CD4-positive, alpha-beta T cell treated with Interleukin-6 at 100 ng/mL for 8 hours (primary cell): Measurements from ENCODE around the gene MAP3K21.

Experiments used
- DNase-seq: peaks from one replicate; pipeline ENCODE4 v3.0.0-alpha.2; 2020; ENCODE audit warnings: mixed read lengths, low spot score

MAP3K21 gene

DNA sequence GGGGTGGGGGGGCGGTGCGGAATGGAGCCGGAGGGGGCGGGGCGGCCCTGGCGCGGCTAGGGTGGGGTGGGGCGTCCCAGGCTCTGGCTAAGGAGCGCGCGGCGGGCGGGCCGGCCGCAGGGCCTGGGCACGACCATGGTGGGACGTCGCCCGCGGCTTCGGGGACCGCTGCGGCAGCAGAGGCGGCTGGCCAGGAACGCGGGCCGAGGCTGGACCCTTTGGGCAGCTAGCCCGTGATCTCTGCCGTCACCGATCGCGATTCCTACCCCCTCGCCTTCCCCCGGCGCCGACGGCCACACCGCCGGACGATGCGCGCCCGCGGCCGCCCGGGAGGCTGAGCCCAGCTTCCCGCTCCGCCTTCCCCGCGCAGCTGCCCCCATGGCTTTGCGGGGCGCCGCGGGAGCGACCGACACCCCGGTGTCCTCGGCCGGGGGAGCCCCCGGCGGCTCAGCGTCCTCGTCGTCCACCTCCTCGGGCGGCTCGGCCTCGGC, at the start of gene MAP3K21:
TSS of gene MAP3K21 (plus strand) at position 74 of the 491 bp plus-strand sequence. CDS start at position 379, 305 bp downstream.
- DNase-seq: no peak

DNA sequence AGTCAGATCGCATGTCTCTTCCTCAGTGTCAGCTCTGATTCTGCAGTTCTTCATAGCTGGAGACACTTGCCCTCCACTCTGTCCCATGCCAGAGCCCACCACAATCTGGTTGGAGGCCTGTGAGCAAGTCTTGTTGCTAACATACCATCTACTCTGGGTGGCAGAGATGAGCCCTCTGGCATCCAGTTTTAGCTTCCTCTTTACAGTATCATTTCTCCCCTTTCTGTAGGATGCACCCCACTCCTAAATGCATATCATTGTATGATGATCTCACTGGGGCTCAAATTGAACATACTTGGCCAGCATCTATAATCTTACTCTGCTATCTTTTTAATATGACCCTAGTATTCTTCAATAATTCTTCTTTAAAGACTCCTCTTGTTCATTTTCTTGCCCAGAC, 48.9 kb upstream of the MAP3K21 start:
- DNase-seq: no peak

DNA sequence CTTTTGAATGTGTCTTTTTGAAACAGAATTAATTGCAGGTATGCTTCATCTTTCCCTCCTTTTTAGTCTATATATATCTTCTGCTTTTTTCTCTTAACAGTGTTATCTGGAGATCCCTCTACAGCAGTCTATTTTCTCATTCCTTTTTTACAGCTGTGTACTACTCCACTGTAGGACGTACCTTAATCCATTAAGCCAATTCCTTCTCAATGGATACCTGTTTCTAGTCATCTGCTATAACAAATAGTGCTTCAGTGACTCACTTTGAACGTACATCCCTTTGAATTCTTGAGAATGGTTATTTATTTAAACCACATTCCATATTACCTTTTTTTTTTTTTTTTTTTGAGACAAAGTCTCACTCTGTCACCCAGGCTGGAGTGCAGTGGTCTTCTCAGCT, 47.6 kb upstream of the MAP3K21 start:
- DNase-seq: no peak

DNA sequence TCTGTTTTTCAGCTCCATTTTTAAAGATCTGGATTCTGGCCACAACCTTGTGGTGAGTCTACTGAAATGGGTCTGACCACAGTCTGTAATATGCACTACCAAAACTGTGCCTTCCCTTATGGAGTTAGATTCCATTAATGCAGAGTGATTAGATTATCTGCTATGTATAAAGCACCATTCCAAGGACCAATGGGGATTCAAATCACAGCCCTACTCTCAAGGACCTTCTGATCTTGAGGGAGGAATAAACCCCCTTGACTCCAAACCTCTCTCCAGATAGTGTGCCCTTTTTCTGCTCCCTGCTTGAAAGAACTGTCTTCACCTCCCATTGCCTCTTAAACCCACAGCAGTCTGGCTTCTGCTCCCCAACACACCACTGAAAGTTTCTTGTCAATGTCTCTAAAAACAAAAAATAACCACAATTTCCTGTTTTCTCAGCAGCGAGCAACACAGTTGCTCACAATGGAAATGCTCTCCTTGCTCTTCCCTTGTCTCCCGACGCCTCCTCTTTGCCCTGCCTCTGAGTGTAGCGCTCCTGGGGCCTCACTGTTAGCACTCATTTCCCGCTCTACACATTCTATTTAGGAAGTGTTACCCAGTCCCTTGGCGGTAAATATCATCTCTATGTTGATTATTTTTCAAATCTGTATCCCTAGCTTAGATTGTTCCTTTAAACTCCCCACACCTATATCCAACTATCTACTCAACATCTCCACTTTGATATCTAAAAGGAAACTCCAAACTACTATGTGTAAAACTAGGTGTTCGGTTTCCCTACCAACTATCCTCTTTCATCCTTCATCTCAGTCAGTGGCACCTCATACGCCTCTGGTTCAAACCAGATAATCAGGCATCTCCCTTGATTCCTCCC, 45.6 kb upstream of the MAP3K21 start:
- peak; percentile 34 for DNase-seq

DNA sequence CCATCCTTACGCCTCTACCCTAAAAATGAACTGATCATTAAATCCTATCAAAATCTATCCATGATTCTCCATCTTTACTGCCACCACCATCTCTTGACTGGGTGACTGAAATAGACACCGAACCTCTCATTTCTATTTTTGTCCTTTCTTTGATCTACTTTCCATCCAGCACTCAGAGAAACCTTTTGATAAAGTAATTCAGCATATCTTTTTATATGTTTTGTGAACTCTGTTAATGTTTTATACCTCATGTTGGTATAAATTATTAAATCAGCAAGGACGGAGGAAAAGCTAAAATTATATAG, 45.0 kb upstream of the MAP3K21 start:
- no peak for DNase-seq

DNA sequence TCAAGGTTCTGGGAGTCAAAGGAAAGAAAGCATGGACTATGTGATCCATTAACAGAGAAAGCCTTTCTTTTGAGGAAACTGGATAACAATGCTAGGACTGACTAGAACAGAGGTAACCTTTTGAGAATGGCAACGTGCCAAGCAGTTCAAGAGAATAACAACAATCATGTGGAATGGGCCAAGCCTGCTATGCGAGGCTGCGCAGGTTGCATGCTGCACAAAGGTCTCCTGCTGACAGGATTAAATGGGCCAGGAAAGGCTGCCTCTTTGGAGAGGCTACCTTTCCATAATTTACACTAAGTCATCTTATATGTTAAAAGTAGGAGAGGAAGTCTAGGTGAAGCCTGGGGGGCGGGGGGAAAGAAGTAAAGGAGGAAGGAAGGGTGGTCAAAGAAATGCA, 37.8 kb upstream of the MAP3K21 start:
- no peak for DNase-seq

DNA sequence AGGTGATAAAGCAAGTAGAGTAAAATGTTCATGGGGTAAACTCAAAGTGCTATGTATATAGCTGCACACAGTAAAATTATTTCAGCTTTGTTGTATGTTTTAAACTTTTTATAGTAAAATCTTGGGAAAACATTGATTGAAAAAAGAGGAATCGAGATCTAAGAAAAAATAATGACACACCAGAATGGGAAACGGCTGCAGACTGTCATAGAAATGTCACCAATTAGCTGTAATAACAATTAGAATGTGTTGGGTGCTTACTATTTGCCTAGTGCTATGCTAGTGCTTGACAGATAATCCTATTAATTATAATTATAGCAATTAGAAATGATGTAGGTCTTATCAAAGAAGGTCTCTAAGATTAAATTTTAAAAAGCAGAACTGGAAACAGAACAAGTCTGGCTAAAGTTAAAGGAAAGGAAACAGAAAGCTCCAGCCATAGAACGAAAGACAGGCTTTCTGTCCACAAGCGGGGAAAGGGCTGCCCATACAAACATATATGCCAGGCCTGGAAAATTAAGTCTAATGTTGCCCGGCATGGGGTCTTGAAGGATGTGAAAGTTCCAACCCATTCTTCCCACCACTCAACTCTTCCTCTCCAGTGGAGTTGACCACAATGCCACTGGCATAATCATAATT, 37.0 kb upstream of the MAP3K21 start:
- no peak for DNase-seq

DNA sequence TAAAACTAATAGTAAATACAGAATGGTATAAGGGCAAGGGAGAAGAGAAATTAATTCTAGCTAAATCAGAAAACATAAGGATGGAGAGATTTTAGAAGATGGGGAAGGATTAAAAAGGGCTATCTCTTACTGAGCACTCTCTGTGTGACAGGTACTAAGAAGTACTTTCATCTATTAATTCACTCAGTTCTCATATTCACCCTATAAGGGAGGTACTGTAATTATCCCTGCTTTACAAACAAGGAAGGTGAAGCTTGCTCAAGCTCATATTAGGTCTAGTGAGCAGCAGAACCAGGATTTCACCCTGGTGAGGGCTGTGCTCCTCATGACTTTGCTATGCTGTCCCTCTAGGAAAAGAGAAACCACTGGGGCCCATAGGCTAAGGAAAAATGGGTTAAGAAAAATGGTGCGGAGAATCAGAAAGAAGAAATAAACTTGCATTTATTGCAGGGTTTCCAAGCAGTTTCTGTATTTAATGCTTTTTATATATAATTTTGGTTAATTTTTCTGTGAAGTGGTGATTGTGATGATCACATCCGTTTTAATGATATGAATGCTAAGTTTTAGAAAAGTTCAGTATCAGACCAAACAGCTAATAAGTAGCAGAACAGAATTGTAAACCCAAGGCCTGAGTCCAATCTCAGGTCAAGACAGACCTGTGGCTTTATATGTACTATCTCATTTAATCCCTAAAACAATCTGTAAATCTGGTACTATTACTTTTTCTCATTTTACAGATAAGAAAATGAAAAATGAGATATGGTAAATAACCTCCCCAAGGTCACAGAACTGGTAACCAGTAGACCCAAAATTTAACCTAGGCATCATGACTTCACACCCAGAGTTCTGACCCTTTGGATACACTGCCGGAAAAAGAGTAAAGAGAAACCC, 33.7 kb upstream of the MAP3K21 start:
- DNase-seq: no peak

DNA sequence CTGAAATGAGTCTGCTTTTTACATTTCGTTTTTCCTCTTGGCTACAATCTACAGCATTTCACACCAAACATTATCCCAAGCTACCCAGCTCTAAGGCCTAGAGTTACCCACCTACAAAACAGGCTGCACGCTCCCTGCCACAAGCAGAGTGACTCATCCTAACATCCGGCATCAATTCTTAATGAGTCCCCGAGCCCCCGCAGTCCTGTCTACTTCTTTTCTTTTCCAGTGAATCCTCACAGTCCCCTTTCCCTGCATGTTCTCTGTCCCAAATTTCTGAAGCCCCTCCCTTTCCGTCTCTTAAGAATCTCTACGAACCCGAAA, 32.6 kb upstream of the MAP3K21 start:
- DNase-seq: peak; percentile 45

DNA sequence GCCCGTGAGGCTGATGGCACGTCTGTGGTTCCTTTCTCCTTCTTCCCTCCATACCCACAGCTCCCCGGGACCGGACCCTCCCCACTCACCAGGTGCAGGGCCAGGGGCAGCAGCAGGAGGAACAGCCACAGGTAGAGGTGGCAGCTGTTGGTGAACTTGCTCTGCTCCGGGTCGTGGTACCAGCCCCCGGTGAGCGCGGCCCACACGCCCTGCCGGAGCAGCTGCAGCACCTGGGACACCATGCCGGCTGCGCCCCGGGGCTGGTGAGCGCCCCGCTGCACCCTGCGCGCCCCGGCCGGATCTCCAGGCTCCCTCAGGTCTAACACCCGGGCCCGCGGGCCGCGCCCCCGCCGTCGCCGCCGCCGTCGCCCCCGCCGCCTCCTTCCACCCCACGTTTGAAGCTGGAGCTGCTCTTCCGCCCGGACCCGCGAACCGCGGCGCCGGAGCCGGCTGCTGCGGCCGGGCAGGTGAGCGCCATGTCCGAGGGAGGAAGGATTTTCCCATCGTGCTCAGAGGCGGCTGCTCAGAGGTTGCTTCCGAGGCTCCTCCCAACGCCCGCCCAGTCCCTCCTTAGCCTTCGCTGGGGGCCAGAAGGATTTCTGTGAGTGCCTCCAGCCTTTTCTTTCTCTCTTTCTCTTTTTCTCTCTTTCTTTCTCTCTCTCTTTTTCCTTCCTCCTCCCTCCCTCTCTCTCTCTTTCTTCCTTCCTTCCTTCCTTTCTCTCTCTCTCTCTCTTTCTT, 32.1 kb upstream of the MAP3K21 start, which contains the start of gene PCNX2:
TSS of gene PCNX2 (minus strand) at position 489 of the 738 bp plus-strand sequence. CDS start at position 242, 247 bp downstream.
- DNase-seq: peak; percentile 62

DNA sequence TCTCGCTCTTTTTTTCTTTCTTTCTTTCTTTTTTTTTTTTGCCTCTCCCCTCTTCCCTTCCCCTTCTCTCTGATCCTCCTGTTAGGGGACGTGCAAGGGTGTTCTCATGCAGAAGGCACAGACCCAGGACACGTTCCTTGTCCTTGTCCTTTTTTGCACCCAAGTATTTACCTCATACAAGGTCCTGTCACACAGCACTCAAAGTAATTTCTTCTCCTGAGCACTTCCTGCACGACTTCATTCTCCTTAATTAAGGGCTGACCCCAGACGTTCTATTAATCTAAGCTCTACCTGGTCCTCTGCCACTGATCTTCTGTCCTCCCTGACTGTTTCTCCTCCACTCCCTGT, 31.6 kb upstream of the MAP3K21 start:
- no peak for DNase-seq

DNA sequence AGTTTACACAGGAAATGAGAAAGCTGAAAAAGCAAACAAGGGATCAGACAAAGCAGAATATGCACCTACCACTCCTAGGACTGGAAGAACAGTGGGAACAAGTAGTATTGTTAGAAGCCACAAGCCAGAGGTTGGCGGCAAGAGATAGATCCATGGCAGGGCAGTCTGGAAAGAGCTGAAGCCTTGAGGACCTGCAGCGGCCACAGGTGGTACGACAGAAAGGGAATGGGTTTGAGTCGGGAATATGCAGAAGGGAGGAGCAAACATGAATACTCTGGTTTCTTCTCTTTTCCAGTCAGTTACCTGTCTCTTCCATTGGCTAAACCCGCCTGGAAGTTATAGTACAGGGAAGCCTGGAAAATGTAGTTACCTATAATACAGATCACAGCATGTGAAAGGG, 28.1 kb upstream of the MAP3K21 start:
- DNase-seq: no peak

DNA sequence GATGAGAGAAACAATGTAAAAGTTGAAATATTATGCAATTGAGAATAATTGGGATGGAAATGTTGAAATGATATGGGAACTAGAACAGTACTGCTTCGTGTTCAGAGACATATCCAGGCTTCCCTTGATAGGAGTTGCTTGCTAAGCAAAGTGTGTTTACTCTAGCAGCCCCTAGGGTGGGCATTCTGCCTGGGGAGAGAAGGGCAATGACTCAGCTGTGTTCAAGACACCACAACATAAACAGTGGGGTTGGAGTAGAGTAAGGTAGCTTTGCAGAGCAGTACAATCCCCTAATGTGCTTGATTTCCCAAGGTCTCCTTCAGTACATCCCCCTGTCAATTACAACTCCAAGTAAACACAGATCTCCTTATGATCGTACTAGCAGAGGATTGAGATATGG, 27.2 kb upstream of the MAP3K21 start:
- DNase-seq: no peak

DNA sequence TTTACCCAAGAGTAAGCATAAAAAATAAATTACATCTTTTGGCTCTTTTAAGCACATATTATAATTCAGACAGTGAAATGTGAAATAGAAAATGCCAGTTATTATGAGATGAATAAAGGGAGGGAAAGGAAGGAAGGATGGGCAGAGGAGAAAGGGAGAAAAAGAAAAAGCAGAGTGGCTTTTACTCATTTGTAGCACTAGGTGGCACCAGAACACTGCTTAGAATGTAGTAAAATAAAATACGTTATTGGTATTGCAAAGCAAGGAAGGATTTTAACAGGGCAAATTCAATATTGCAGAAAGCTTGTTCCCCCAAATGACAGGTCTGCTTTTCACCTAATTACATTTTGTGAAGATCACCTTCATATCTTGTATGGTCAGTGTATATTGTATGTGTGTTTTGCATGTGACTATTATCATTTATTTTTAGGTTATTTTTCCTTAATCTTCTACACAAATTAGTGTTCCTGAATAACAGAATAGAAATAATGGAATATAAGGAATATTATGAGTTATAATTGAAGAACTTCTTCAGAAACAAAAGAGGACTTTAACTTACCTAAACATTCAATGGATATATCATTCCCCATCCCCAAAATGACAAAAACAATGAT, 22.9 kb upstream of the MAP3K21 start:
- DNase-seq: peak; percentile 22

DNA sequence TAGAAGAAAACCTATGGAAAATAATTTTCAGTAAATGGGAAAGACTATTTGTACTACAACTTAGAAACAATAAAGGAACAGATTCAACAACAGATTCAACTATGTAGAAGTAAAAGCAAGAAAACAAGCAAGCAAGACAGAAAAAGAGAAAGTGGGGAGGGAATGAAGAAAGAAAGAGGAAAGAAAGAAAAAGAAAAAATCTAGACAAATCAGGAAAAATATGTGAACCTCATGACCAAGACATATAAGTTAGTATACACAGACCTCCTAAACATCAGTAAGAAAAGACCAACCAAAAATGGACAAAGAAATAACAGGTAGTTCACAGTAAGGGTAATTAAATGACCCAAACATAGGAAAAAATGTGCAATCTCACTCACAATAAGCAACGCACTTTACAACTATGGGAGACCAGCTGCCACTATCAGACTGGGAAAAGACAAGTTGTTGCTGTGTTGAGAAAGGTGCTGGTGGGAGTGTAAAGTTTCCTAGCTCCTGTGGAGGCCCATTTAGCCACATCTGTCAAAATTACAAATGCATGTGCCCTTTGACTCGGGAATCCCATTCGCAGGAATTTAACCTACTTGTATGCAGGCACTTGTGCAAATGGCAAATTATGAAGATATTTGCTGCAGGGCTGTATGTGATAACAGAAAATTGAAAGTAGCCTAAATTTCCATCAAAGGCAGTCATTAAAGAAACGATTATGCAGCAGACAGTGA, 13.9 kb upstream of the MAP3K21 start:
- DNase-seq: no peak

DNA sequence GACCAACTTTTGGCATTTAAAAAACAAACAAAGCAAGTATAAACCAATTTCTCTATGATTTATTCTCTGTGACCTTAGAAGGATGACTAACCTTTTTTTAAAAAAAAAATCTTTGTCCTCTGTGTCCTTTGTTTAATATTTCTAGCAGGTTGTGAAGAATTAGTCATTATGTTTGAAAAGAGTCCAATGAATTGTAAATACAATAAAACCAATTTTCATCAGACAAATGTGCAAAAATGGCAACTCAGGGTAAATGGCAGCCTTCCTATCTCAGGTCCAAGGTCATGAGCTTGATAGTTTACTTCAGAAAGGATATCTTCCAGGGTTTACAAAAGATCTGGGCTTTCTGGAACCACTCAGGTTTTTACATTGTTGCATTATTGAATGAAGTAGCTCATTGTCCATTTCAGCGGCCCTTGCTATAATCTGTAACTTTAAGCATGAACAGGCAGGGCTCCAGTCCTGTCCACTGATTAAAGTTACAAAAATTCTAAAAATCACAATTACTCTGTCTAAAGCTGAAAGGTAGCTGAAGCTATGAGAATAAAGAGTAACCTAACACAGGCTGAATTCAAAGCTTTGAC, 11.7 kb upstream of the MAP3K21 start:
- DNase-seq: no peak

DNA sequence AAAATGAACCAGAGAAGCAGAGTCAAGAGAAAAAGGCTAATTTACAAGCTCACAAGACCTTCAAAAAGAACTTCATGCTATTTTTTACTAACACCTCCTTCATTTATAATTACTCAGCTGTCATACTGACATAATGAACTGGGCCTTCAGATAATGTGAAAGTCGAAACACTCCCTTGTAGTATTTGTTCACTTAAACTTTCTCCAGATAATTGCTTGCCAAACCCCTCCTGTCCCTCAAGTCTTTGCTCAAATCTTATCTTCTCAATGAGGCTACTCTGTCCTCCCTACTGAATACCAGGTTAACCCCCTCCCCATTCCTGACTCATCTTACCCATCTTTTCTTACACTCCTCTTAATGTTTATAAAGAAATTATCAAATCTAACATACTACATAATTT, 11.1 kb upstream of the MAP3K21 start:
- no peak for DNase-seq

DNA sequence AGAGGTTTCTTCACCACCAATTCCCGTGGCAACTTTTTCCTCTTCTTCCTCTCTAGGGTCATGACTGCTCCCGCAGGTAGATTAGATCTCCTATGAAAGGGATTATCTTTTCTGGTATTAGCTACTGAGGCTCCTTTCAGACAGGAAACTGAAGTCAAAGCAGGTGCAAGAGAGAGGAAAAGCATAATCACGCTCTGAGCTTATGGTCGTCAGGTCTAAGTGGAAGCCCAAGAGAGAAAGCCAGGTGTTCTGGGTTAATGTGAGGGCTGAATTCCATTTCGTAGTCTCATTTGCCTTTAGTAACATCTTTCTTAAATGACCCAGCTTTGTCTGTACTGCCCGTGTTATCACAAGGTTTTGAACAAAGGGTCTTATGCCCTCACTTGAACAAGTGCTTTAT, 8.3 kb upstream of the MAP3K21 start:
- DNase-seq: no peak

DNA sequence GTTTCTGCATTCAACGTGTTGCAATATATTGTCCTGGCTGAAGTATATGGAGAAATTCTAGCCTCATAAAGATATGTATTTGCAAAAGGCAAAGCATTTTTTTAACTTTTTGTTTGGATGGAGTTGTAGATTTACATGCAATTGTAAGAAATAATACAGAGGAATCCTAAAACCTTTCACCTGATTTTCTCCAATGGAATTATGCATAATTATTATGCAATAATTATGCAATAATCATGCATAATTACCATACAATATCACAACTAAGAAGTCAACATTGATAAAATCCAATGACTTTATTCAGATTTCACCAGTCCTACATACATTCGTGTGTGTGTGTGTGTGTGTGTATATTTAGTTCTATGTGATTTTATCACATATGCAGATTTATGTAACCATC, 7.5 kb upstream of the MAP3K21 start:
- DNase-seq: no peak

DNA sequence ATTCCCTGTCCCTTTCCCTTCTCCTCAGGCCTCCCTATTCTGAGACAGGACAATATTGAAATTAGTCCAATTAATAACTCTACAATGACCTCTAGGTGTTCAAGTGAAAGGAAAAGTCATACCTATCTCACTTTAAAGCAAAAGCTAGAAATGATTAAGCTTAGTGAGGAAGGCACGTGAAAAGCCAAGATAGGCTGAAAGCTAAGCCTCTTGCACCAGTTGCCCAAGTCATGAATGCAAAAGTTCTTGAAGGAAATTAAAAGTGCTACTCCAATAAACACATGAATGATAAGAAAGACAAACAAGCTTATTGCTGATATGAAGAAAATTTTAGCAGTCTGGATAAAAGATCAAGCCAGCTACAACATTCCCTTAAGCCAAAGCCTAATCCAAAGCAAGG, 3.8 kb upstream of the MAP3K21 start:
- DNase-seq: no peak

DNA sequence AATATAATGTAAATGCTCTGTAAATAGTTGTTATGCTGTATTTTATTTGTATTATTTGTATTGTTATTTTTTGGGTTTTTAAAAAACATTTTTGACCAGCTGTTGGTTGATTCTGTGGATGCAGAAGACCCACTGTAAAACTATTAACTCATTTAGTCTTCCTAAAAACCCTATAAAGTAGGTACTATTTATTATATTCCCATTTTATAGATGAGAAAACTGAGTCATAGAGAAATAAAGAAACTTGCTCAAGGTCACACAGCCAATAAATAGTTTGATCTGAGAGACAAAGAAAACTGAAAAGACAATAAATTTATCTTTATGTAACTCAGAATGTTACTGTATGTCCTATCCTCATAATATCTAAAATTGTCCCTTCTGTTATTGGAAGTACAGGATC, 1.2 kb upstream of the MAP3K21 start:
- no peak for DNase-seq
